Kasumi-1 (cell line): ENCODE results near the gene UQCC2.

Experiments
- DNase-seq, 2 experiments: peaks; one replicate each; lab custom pipeline; 2025; lab: John Stamatoyannopoulos, UW

Gene UQCC2

DNA sequence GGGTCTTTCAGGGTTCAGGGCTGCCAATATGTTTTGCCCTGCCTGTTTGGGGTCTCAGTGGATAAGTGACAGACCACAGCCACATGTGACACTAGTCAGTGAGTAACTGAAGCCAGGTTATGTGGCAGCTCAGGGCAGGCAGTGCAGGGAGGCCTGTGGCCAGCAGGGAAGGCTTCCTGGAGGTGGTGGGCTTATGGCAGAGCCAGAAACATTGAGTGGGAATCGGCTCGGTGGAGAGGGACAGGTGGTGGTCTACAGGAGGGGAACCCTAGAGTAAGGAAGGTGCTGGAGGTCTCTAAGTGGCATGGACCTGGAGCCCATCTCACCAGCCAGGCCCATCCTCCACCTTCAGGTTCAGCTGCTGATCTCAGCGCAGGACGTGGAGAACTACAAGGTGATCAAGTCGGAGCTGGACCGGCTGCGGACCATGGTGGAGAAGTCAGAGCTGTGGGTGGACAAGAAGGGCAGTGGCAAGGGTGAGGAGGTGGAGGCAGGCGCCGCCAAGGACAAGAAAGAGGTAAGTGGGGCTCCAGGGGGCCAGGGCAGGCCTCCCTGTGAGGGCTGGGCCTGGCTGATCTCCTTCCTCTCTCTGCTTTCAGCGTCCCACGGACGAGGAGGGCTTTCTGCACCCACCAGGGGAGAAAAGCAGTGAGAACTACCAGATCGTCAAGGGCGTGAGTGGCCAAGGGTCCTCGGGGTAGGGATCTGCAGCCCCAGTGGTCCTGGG, 34.9 kb downstream of the UQCC2 start:
- DNase-seq, result no peak

- DNase-seq, result no peak
Measured at GRCh38 chr6:33675968-33676367, 35.5 kb downstream of the UQCC2 start.

DNA sequence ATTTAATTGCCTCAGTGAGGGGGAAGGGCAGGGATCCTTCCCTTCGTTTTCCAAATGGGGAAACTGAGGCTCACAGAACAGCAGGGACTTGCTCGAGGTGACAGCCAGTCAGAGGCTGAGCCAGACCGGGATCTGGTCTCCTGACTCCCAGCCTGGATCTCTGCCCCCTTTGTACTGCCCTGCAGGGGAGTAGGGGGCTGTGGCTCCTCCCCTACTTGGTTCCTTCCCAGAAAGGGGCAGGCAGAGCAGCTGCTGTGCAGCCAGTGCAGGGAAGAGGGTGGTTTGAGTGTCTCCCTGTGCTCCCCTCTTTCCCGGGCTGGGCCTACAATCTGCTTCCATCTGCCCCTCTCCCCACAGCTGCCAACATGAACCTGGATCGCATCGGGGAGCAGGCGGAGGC, 37.6 kb downstream of the UQCC2 start:
- DNase-seq, result no peak

- peak in 1 of 2 experiments; percentile 19 for DNase-seq
Measured at GRCh38 chr6:33672808-33673207, 38.7 kb downstream of the UQCC2 start.

DNA sequence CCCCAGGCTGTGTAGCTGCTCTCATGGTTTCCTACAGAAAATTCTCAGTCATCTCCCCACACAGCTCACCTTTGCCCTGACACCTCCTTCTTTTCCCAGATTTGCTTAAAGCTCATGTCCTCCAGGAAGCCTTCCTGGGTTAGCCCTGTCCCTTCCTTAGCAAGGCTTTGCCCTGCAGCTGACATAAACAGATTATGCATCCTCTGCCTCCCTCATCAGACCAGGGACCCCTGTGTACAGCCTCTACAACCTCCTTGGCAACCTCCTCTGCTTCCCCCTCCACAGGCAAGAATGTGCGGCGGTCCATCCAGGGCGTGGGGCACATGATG, 39.8 kb downstream of the UQCC2 start:
- DNase-seq, result no peak

DNA sequence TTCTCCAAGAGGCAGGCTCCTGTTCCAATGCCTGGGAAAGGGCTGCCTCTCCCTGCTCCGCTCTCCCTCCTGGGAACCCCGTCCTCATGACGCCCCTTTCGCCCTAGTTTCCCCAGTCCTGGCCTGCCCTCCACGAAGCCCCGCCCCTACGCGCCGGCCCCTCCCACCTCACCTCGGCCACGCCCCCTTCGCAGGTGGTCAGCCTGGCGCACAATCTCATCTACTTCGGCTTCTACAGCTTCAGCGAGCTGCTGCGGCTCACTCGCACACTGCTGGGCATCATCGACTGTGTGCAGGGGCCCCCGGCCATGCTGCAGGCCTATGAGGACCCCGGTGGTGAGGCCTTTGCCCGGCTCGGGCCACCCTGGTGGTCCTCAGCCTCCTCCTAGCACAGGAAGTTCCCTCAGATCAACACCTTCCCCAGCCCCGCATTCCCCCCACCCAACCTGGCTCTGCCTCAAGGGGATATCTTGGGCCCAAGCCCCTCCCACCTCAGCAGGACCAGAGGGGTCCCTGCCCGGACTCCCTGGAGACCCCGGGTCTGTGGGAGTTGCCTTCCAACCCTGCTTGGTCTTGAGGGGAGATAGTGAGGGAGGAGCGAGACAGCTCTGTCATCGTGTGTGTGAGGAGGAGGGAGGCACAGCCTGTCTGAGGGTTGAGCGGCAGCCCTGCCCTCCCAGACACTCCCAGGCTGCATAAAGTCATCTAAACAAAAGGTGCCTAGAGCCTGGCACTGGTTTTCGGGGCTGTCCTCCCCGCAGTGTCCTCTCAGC, 40.3 kb downstream of the UQCC2 start:
- DNase-seq, result no peak

- DNase-seq, result no peak
Measured at GRCh38 chr6:33670086-33670660, 41.3 kb downstream of the UQCC2 start.

GRCh38 chr6:33668914-33669313, 42.6 kb downstream of the UQCC2 start:
- DNase-seq, result no peak

- no peak for DNase-seq
Measured at GRCh38 chr6:33668328-33668727, 43.2 kb downstream of the UQCC2 start.

DNA sequence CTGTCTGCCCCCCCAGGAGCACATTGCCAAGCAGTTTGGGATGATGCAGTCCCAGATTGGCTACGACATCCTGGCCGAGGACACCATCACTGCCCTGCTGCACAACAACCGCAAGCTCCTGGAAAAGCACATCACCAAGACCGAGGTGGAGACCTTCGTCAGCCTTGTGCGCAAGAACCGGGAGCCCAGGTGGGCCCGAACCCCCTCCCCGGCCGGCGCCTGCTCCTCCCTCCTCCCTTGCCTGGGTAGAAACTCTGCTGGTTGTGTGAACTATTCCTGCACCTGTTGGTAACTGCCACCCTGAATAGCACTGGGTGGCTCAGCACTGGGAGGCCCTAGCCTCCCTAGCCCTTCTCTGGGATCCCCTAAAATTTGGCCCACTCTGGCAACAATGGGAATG, 43.7 kb downstream of the UQCC2 start:
- no peak for DNase-seq

DNA sequence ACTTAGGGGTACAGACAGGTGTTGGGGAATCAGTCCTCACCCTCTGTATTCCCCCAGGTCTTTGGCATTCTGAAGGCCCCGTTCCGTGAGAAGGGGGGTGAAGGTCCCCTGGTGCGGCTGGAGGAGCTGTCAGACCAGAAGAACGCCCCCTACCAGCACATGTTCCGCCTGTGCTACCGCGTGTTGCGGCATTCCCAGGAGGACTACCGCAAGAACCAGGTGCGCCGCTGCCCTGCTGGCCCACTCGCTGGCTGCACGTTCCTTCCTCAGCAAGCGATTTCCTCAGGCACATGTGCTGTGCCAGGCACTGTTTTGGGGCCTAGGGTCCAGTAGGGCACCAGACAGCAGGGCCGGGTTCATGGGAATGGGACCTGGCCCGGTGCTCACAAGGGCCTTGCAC, 44.4 kb downstream of the UQCC2 start:
- no peak for DNase-seq

DNA sequence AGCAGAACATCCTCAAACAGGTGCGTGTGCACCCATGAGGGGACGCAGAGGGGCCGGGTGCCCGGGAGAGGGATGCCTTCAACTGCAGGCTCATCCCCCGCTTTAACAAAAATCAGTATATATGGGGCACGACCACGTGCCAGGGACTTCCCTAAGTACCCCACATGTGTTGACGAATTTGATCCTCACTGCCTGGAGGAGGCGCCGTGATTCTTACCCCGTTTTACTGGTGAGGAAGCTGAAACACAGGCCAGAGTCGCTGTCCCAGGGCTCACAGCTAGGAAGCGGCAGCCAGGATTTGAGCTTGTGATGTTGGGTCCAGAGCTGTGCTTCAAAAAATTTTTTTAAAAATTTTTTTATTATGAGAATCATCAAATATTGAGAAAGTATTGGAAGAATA, 45.5 kb downstream of the UQCC2 start:
- no peak for DNase-seq

DNA sequence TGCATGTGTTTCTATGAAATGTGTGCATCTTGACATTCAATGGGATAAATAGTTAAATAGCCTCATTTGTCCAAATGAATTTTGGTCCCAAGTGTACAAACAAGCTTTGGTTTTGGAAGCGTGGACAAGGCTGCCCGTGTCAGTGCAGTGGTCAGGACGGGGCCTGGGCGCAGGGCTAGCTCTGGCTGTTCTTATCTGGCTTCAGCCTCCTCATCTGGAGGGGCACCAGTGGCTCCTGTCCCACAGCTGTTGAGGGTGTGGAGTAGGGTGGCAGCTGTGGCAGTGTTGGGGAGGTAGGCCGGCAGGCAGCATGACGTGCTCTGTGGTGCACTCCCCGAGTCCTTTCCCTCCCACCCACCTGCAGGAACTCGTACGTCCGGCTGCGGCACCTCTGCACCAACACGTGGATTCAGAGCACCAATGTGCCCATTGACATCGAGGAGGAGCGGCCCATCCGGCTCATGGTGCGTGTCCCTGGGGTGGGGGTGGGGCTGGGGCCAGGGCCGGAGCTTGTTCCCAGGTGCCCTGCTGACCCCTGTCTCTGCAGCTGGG, 46.9 kb downstream of the UQCC2 start:
- no peak for DNase-seq

DNA sequence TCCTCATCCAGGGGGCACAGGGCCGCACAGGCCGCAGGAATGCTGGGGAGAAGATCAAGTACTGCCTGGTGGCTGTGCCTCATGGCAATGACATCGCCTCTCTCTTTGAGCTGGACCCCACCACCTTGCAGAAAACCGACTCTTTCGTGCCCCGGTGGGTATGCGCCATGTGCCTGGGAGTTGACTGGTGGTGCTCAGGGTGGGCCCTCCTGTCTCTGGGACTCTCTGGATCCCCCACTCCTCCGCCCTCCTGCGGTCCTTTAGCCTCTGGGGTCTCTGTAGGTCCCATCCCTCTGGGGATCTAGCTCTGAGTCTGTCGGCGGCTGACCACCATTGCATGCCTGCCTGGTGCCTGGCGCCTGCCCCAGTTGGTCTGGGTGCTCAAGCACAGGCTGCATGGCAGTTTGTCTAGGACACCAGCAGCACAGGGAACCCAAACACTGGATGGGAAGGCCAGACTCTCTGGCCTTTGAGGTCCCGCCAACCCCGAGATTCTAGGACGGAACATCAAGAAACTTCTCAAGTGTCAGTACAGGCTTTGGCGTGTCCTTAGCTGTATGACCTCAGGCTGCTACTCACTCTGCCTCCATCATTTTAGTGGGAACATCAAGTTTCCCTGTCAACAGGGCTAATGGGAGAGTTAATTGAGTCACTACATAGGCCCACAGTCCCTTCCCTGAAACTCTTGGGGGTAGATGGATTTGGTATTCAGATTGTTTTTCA, 47.6 kb downstream of the UQCC2 start:
- DNase-seq, result no peak

GRCh38 chr6:33663028-33663427, 48.5 kb downstream of the UQCC2 start:
- no peak for DNase-seq

DNA sequence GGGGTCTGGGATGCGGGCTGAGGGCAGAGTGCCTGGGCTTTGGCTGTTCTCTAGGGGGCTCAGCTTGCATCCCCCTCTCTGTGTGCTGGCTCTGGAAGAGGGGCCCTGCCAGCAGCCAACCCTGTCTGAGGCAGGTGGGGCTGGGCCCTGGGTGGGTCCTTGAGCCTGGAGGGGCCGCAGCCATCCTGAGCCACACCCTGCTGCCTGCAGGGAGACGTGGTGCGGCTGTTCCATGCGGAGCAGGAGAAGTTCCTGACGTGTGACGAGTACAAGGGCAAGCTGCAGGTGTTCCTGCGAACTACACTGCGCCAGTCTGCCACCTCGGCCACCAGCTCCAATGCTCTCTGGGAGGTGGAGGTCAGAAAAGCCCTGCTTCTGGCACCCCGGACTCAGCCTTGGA, 49.2 kb downstream of the UQCC2 start:
- DNase-seq, result no peak

- no peak for DNase-seq
Measured at GRCh38 chr6:33661106-33661838, 50.2 kb downstream of the UQCC2 start.

DNA sequence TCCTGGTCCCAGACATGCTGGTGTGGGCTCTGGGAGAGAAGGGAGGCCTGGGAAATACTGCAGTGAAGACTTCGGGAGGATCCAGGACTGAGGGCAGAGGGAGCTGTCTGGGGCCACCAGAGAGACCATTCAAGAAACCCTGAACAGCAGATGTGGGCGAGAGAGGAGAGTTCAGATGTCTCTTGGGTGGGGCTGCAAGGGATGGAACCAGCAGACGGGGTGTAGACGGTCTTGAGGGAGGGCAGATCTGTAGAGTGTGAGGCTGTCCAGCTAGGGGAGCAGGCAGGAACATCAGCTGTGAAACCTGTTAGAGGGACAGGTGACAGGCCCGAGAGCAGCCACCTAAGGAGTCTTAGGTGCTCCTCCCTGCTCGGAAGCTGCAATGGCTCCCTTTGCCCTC, 51.5 kb downstream of the UQCC2 start:
- DNase-seq, result no peak

DNA sequence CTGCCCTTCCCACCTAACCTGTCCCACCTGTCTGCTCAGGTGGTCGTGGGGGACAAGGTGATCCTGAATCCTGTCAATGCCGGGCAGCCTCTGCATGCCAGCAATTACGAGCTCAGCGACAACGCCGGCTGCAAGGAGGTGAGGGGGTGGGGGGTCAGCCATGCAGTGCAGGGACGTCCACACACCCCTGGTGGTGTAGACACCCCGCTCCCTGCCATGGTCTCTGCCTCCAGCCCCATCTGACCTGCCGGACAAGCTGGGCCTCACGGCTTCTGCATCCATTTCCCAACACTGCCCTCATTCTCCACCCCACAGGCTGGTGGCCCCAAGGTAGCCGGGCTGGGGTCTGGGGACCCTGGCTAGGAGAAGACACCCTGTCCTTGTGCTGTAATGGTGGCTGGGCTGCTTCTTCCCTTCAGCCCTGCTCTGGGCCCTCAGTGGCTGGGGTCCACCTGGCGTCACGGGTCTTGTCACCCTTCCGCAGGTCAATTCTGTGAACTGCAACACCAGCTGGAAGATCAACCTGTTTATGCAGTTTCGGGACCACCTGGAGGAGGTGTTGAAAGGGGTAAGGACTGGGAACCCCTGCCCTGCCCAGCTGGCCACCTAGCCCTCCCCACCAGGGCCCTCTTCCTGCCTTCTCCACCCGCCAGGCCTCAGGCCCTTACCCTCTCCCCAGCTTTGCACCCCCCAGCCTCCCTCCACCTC, 52.4 kb downstream of the UQCC2 start:
- DNase-seq, result no peak

DNA sequence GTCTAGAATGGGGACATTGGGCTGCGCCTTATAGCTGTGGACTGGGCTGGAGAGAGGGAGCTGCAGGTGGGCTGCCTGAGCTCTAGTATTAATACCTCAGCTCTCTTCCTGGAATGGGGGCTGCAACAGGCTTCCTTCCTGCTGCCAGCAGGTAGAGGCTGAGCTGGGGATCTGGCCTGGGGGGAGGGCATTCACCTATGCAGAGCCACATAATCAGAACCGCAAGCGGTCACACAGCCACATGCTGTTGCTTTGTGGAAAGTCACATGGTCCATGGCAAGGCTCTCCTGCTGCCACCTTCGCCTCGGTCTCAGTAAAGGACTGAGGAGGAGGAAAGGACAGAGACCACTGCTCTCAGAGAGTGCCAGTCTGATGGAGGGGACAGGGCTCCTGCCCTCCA, 54.7 kb downstream of the UQCC2 start:
- DNase-seq, result no peak
